Measurements from ENCODE around the gene SRRT. TPM values are rescaled to one million over a fixed set of nuclear protein-coding genes. Genes with fewer than 3 reads are reported as not detected.

SRRT gene
- total RNA-seq, 1 donor from 2014 or later: 60.4 TPM

DNA sequence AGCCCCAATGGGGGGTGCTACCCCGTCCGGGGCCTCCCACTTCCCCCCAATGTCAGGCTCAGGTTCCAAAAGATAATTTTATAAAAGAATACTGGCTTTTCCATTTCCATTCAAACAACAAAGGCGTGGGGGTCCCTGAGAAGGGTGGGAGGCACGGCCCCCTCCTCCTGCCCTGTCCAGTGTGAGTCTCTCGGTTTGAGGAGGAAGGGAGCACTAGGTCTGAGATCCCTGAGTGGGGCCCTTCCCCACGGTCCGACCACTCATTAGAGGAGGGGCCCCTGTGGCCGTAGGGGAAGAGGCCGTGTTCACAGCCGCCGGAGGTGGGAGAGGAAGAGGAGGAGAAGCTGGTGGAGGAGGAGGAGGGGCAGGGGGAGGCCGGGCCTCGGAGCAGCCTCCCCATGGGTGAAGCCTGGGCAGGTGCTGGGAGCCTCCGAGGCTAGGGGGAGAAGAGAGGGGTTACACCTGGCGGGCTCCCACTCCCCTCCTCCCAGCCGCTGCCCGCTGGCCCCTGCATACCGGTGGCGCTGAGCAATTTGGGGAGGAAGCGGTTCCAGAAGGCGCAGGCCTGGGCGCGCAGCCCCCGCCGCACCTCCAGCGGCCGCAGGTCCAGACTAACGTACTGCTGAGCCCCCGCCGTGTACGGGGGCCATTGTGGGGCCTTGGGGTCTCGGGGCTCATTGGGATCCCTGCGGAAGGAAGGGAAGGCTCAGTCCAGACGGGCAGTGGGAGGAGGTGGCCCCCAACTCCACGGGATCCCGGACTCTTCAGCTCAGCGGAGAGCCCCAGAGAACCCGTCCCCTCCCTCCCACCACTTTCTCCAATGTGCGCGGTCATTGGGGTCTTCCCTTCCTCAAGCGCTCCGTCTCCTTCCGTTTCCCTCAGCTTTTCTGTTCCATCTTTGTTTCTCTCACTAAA lies 16.0 kb downstream of the SRRT start:
- H3K27ac ChIP-seq: no peak overlapping the region
- peak; percentile 45 for DNase-seq (ENCODE audit: low spot score)

DNA sequence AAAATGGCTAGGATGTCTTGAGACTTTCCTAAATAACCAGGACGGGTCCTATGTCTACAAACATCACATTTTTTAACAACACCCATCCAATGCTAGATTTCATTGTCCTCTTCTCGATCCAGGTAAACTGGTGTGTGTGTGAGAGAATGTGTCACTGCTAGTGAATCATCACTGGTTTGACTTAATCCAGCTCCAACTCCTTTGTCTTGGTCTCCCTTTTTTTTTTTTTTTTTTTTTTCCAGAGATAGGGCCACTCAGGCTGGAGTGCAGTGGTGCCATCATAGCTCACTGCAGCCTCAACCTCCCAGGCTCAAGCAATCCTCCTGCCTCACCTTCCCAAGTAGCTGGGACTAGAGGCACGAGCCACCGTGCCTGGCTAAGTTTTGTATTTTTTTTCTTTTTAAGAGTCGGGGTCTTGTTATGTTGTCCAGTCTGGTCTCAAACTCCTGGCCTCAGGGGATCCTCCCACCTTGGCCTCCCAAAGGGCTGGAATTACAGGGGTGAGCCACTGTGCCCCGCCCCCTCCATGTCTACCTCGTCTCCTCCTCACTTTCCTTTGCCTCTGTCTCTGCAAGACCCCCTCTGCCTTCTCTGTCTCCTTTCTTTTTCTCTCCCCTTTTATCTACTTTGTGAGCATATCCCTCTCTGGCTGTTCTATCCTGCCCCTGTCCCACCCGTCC lies 16.8 kb downstream of the SRRT start:
- Histone ChIP-seq H3K27me3 (peaks cover 20% of the 10 kb centered on the region), H2AFZ (replicated peaks) (no peak overlapping the region), H3K9ac (no peak overlapping the region), H3K4me3 (no peak overlapping the region), H3F3A (ENCODE audit: low read depth) (peaks cover 41% of the 10 kb centered on the region), H3K27ac (no peak overlapping the region), H3K79me2 (ENCODE audit: low read depth) (peaks cover 14% of the 10 kb centered on the region), H3K4me1 (peaks cover 18% of the 10 kb centered on the region), H3K9me3 (ENCODE audit: low read depth) (no peaks in the 10 kb centered on the region), H3K36me3 (no peaks in the 10 kb centered on the region), H4K20me1 (ENCODE audit: low read depth) (peaks cover 29% of the 10 kb centered on the region), H3K4me2 (peak overlapping the region; percentile 95)
- Mint-ChIP-seq H3K27ac (peak overlapping the region; percentile 76), H3K9me3 (no peaks in the 10 kb centered on the region), H3K4me1 (peaks cover 38% of the 10 kb centered on the region), H3K36me3 (peaks cover 12% of the 10 kb centered on the region), H3K27me3 (ENCODE audit: insufficient read depth, low read depth) (peaks cover 19% of the 10 kb centered on the region), H3K4me3 (peak overlapping the region; percentile 74)
- DNase-seq (ENCODE audit: low spot score): no peak
- TF ChIP-seq EZH2phosphoT487 (IDR thresholded peaks at IDR 0.05) (no peak), EZH2 (IDR thresholded peaks at IDR 0.05) (peak; percentile 1)

More for the DNA sequence above, 16.0 kb downstream of the SRRT start:
- peaks cover 18% of the 10 kb centered on the region for H3K36me3 Mint-ChIP-seq
- H4K20me1 ChIP-seq (ENCODE audit: low read depth): peaks cover 33% of the 10 kb centered on the region
- H3K4me2 ChIP-seq: peak overlapping the region; percentile 95
- peaks cover 43% of the 10 kb centered on the region for H3F3A ChIP-seq (ENCODE audit: low read depth)
- H3K4me1 ChIP-seq: peaks cover 18% of the 10 kb centered on the region
- TF ChIP-seq, protein P1, sequence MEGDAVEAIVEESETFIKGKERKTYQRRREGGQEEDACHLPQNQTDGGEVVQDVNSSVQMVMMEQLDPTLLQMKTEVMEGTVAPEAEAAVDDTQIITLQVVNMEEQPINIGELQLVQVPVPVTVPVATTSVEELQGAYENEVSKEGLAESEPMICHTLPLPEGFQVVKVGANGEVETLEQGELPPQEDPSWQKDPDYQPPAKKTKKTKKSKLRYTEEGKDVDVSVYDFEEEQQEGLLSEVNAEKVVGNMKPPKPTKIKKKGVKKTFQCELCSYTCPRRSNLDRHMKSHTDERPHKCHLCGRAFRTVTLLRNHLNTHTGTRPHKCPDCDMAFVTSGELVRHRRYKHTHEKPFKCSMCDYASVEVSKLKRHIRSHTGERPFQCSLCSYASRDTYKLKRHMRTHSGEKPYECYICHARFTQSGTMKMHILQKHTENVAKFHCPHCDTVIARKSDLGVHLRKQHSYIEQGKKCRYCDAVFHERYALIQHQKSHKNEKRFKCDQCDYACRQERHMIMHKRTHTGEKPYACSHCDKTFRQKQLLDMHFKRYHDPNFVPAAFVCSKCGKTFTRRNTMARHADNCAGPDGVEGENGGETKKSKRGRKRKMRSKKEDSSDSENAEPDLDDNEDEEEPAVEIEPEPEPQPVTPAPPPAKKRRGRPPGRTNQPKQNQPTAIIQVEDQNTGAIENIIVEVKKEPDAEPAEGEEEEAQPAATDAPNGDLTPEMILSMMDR (IDR thresholded peaks at IDR 0.05): no peak
- TF ChIP-seq EZH2phosphoT487 (IDR thresholded peaks at IDR 0.05): no peak
- peaks cover 14% of the 10 kb centered on the region for H3K27me3 Mint-ChIP-seq (ENCODE audit: insufficient read depth, low read depth)
- H2AFZ ChIP-seq (replicated peaks): no peak overlapping the region
- peak overlapping the region; percentile 80 for H3K27ac Mint-ChIP-seq
- peaks cover 14% of the 10 kb centered on the region for H3K79me2 ChIP-seq (ENCODE audit: low read depth)
- H3K4me3 ChIP-seq: peak overlapping the region; percentile 69
- peak overlapping the region; percentile 92 for H3K4me3 Mint-ChIP-seq
- H3K9me3 Mint-ChIP-seq: no peaks in the 10 kb centered on the region
- H3K9ac ChIP-seq: no peak overlapping the region
- peaks cover 34% of the 10 kb centered on the region for H3K4me1 Mint-ChIP-seq
- no peaks in the 10 kb centered on the region for H3K9me3 ChIP-seq (ENCODE audit: low read depth)
- no peaks in the 10 kb centered on the region for H3K36me3 ChIP-seq
- peaks cover 12% of the 10 kb centered on the region for H3K27me3 ChIP-seq

DNA sequence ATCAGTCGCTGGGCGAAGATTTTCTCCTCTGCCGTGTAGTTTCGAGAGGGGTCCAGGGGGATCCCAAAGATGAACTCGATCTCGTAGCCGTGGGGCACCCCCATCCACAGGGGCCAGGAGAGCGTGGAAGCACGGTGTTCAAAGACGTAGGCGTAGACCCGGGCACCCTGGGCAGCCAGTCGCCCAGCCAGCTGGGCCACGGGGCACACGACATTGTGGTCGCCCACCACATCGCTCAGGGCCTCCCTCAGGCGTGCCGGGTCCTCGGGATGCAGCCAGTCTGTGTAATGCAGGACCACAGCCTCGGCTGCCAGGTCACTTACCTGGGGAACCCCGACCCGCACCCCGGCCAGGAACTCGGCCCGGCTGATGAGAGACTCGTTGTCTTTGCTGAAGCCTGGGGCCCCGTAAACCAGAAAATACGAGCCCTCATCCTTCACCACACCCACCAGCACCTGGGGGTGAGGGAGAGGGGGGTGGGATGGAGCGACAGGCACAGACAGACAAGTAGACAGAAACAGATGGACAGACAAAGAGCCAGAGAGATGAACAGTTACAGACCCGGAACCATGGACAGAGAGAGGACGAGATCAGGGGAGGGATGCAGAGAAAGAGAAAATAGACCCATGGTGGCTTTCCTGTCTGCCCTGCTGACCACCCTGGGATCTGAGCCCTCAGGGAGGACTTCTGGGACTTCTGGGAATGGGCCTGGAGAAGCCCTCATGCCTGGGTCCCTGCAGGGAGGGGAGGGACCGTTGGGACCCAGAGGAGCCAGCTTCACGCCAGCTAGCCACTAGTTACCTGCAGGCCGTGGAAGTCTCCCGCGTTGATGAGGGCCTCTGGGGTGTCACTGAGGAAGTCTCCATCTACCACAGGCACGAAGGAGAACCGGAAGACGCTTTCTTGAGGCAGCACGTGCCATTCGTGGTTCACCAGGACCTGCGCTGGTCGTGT lies 17.7 kb downstream of the SRRT start:
- H3K27ac Mint-ChIP-seq: no peak overlapping the region

More for the DNA sequence above, 17.7 kb downstream of the SRRT start:
- no peak overlapping the region for H3K27ac ChIP-seq
- H2AFZ ChIP-seq (replicated peaks): no peak overlapping the region
- no peaks in the 10 kb centered on the region for H3K36me3 ChIP-seq
- no peak overlapping the region for H3K4me3 ChIP-seq
- Mint-ChIP-seq H3K4me1 (peaks cover 35% of the 10 kb centered on the region), H3K27me3 (ENCODE audit: insufficient read depth, low read depth) (peaks cover 20% of the 10 kb centered on the region), H3K4me3 (peak overlapping the region; percentile 20), H3K36me3 (peaks cover 7% of the 10 kb centered on the region), H3K9me3 (no peaks in the 10 kb centered on the region)
- TF ChIP-seq, protein P1 (IDR thresholded peaks at IDR 0.05): no peak
- TF ChIP-seq EZH2phosphoT487 (IDR thresholded peaks at IDR 0.05) (no peak), EZH2 (IDR thresholded peaks at IDR 0.05) (no peak)
- H4K20me1 ChIP-seq (ENCODE audit: low read depth): peaks cover 20% of the 10 kb centered on the region
- peaks cover 38% of the 10 kb centered on the region for H3F3A ChIP-seq (ENCODE audit: low read depth)
- peaks cover 18% of the 10 kb centered on the region for H3K4me1 ChIP-seq
- no peaks in the 10 kb centered on the region for H3K9me3 ChIP-seq (ENCODE audit: low read depth)
- peaks cover 11% of the 10 kb centered on the region for H3K79me2 ChIP-seq (ENCODE audit: low read depth)
- DNase-seq (ENCODE audit: low spot score): no peak
- no peak overlapping the region for H3K9ac ChIP-seq
- H3K27me3 ChIP-seq: peaks cover 29% of the 10 kb centered on the region
- no peak overlapping the region for H3K4me2 ChIP-seq
